Measurements from ENCODE around the gene SND1.
A peak's percentile ranks its signal among the peaks of the same experiment; 100 is the strongest.

The SND1 gene

DNA sequence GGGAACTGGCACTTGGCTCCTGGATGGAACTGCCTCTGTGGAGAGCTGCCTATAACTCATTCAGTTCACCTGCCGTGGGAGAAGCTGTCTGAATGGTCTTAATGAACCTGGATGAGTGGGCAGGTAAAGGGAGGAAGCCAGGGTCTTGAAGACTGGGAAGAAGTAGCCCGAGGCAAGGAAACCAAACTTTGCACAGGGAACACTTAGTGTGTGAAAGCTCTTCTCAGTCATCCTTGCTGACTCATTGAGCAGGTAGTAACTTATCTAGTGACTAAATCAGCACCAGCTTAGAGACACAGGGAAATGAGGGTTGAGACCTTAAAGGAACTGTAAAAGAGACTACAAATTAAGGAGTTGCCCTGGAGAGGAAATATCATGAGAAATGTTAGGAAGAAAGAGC lies 369.4 kb downstream of the SND1 start:
- ChIA-PET CTCF (no interaction called here), POLR2A (no interaction called here)
- no peak for TF ChIP-seq HOXA7 (CRISPR knock-in tag; IDR thresholded peaks at IDR 0.05; ENCODE audit: borderline replicate concordance)
- TF ChIP-seq KLF8 (tag by site-specific recombination; IDR thresholded peaks at IDR 0.05), result no peak
- TF ChIP-seq, protein P1, sequence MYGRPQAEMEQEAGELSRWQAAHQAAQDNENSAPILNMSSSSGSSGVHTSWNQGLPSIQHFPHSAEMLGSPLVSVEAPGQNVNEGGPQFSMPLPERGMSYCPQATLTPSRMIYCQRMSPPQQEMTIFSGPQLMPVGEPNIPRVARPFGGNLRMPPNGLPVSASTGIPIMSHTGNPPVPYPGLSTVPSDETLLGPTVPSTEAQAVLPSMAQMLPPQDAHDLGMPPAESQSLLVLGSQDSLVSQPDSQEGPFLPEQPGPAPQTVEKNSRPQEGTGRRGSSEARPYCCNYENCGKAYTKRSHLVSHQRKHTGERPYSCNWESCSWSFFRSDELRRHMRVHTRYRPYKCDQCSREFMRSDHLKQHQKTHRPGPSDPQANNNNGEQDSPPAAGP (tag by site-specific recombination; IDR thresholded peaks at IDR 0.05), result no peak
- TF ChIP-seq ZNF121 (tag by site-specific recombination; IDR thresholded peaks at IDR 0.05), result no peak
- TF ChIP-seq, protein P2, sequence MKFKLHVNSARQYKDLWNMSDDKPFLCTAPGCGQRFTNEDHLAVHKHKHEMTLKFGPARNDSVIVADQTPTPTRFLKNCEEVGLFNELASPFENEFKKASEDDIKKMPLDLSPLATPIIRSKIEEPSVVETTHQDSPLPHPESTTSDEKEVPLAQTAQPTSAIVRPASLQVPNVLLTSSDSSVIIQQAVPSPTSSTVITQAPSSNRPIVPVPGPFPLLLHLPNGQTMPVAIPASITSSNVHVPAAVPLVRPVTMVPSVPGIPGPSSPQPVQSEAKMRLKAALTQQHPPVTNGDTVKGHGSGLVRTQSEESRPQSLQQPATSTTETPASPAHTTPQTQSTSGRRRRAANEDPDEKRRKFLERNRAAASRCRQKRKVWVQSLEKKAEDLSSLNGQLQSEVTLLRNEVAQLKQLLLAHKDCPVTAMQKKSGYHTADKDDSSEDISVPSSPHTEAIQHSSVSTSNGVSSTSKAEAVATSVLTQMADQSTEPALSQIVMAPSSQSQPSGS (tag by site-specific recombination; IDR thresholded peaks at IDR 0.05; ENCODE audit: low read depth), result no peak
- no peak overlapping the region for H3K27ac ChIP-seq (ENCODE audit: extremely low read depth, low read depth, low read length)
- H3K4me3 ChIP-seq (ENCODE audit: low read depth, low read length), result no peak overlapping the region
- H3K36me3 ChIP-seq (ENCODE audit: control insufficient read depth in 2 of 2, insufficient read depth in 1 of 2, low read length in 2 of 2), result peaks cover 0 to 5% of the 10 kb centered on the region in 2 experiments; a peak in 1 of 3 replicates
- H3K9me3 ChIP-seq (ENCODE audit: control insufficient read depth, insufficient read depth, low read depth, low read length), result no peaks in the 10 kb centered on the region
- no peaks in the 10 kb centered on the region for H3K4me1 ChIP-seq (ENCODE audit: control insufficient read depth, insufficient read depth, low read length)

DNA sequence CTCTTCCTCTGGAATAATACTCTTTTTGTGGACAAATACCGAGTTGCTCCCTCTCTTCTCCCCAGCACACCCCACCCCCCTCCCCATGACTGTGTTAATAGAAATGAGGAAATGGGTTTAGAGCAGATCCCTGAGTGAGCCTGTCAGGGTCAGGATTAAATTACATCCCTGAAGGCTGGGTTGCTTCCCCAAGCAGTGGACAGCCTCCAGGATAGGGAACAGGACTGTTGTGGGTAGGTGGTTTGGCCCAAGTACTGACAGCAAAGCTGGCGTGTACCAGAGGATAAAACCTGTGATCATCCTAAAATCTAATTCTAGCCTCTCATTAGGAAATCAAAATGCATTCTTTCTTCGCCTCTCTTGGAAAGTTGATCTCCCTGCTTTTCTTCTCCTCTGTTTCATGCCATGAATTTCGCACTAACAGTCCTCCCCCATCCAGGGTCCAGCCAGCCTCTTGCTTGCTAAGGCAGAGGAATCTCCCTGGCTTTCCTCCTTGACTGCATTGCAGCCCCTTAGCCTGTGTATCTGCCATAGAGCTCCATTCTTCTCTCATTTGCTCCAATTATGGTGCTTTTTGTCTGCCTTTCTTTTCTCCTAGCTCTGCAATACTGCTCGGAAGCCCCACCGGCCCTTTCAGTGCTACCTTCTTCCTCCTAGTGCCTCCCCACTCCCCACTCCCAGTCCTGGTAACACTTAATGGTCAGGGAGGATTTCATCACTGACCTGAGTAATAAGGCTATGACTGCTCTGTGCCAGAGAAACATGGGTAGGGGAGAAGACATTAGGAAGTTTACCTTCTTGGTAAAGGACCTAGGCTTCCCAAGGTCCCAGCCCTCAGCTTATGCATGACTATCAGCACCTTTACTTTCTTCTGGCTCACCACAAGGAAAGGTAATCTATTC lies 370.9 kb downstream of the SND1 start:
- Histone ChIP-seq H3K36me3 (ENCODE audit: control insufficient read depth in 2 of 2, insufficient read depth in 1 of 2, low read length in 2 of 2) (no peaks in the 10 kb centered on the region), H3K27ac (ENCODE audit: extremely low read depth, low read depth, low read length) (no peak overlapping the region), H3K4me3 (ENCODE audit: low read depth, low read length) (no peak overlapping the region), H3K4me1 (ENCODE audit: control insufficient read depth, insufficient read depth, low read length) (no peaks in the 10 kb centered on the region; the same call in 1 of the 2 replicates), H3K9me3 (ENCODE audit: control insufficient read depth, insufficient read depth, low read depth, low read length) (no peaks in the 10 kb centered on the region)
- POLR2A ChIA-PET, result no interaction called here
- CTCF ChIA-PET, result interaction anchor here (0.5 kb wide), 1 partner anchor 69 kb away, joined by 3 read pairs; no protein-coding TSS in a partner anchor
- TF ChIP-seq, protein P3, sequence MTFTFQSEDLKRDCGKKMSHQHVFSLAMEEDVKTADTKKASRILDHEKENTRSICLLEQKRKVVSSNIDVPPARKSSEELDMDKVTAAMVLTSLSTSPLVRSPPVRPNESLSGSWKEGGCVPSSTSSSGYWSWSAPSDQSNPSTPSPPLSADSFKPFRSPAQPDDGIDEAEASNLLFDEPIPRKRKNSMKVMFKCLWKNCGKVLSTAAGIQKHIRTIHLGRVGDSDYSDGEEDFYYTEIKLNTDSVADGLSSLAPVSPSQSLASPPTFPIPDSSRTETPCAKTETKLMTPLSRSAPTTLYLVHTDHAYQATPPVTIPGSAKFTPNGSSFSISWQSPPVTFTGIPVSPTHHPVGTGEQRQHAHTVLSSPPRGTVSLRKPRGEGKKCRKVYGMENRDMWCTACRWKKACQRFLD (tag by site-specific recombination; IDR thresholded peaks at IDR 0.05), result no peak
- peak; percentile 71; the same call in 1 of the 2 replicates for TF ChIP-seq MZF1 (tag by site-specific recombination; IDR thresholded peaks at IDR 0.05; ENCODE audit: borderline replicate concordance)
- no peak for TF ChIP-seq ZNF560 (tag by site-specific recombination; IDR thresholded peaks at IDR 0.05; ENCODE audit: borderline replicate concordance)
- TF ChIP-seq OSR2 (tag by site-specific recombination; IDR thresholded peaks at IDR 0.05), result no peak
- TF ChIP-seq, protein P4, sequence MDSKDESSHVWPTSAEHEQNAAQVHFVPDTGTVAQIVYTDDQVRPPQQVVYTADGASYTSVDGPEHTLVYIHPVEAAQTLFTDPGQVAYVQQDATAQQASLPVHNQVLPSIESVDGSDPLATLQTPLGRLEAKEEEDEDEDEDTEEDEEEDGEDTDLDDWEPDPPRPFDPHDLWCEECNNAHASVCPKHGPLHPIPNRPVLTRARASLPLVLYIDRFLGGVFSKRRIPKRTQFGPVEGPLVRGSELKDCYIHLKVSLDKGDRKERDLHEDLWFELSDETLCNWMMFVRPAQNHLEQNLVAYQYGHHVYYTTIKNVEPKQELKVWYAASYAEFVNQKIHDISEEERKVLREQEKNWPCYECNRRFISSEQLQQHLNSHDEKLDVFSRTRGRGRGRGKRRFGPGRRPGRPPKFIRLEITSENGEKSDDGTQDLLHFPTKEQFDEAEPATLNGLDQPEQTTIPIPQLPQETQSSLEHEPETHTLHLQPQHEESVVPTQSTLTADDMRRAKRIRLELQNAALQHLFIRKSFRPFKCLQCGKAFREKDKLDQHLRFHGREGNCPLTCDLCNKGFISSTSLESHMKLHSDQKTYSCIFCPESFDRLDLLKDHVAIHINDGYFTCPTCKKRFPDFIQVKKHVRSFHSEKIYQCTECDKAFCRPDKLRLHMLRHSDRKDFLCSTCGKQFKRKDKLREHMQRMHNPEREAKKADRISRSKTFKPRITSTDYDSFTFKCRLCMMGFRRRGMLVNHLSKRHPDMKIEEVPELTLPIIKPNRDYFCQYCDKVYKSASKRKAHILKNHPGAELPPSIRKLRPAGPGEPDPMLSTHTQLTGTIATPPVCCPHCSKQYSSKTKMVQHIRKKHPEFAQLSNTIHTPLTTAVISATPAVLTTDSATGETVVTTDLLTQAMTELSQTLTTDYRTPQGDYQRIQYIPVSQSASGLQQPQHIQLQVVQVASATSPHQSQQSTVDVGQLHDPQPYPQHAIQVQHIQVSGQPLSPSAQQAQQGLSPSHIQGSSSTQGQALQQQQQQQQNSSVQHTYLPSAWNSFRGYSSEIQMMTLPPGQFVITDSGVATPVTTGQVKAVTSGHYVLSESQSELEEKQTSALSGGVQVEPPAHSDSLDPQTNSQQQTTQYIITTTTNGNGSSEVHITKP (tag by site-specific recombination; IDR thresholded peaks at IDR 0.05), result peak; percentile 49; the same call in 1 of the 2 replicates
- TF ChIP-seq, protein P5, sequence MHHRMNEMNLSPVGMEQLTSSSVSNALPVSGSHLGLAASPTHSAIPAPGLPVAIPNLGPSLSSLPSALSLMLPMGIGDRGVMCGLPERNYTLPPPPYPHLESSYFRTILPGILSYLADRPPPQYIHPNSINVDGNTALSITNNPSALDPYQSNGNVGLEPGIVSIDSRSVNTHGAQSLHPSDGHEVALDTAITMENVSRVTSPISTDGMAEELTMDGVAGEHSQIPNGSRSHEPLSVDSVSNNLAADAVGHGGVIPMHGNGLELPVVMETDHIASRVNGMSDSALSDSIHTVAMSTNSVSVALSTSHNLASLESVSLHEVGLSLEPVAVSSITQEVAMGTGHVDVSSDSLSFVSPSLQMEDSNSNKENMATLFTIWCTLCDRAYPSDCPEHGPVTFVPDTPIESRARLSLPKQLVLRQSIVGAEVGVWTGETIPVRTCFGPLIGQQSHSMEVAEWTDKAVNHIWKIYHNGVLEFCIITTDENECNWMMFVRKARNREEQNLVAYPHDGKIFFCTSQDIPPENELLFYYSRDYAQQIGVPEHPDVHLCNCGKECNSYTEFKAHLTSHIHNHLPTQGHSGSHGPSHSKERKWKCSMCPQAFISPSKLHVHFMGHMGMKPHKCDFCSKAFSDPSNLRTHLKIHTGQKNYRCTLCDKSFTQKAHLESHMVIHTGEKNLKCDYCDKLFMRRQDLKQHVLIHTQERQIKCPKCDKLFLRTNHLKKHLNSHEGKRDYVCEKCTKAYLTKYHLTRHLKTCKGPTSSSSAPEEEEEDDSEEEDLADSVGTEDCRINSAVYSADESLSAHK (tag by site-specific recombination; IDR thresholded peaks at IDR 0.05), result no peak
